ENCODE data around the gene ESRP2.

DNA sequence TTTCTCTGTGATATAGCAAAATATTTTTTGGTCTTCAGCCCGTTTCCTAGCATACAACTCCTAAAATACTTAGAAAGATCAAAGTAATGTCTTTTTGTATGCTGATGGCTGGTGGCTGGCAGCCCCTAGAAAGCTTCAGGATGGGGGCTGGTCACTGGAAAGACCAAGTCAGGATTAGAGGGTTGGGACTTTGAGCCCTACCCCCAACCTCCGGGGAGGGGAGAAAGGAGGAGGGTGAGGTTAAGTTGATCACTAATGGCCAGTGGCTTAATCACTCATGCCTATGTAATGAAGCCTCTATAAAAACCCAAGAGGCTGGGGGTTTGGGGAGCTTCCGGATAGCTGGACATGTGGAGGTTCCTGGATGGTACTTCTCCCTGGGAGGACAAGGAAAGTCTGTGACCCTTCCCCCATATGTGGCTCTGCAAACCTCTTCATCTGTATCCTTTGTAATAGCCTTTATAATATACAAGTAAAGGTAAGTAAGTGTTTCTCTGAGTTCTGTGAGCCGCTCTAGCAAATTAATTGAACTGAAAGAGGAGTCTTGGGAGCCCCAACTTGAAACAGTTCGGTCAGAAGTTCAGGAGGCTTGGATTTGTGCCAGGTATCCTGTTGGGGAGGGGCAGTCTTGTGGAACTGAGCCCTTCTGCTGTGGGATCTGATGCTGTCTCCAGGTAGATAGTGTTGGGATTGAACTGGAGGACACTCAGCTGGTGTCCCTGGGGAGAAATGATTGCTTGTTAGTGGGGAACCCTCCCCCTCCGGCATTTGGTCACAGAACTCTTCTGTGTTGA is 31.9 kb upstream of the ESRP2 start:
- TF ChIP-seq CTCF (conservative IDR thresholded peaks at IDR 0.05; ENCODE audit: low read depth, low read length) (no peak), EZH2 (IDR thresholded peaks at IDR 0.05; ENCODE audit: borderline replicate concordance, low read depth, low read length, poor library complexity, severe bottlenecking) (no peak)

Measured in A673 (cell line).